Lower leg skin (tissue), 3 donors: Measurements from ENCODE around the gene DQX1.

Source experiments
- POLR2A ChIP-seq, 2 donors: fragments of 450-650 bp; IDR thresholded peaks; one replicate each; pipeline ENCODE4 v1.6.1; 2016 to 2017; ENCODE audit warnings: antibody characterized with exemption in 2 of 2, mild to moderate bottlenecking in 1 of 2, moderate library complexity in 1 of 2
- TF ChIP-seq, protein P1 (sequence below), 3 donors: fragments of 450-650 bp; IDR thresholded peaks; one replicate each; pipeline ENCODE4 v1.5.1; 2016; ENCODE audit warnings: antibody characterized with exemption in 3 of 3, mild to moderate bottlenecking in 3 of 3, moderate library complexity in 2 of 3

DNA sequence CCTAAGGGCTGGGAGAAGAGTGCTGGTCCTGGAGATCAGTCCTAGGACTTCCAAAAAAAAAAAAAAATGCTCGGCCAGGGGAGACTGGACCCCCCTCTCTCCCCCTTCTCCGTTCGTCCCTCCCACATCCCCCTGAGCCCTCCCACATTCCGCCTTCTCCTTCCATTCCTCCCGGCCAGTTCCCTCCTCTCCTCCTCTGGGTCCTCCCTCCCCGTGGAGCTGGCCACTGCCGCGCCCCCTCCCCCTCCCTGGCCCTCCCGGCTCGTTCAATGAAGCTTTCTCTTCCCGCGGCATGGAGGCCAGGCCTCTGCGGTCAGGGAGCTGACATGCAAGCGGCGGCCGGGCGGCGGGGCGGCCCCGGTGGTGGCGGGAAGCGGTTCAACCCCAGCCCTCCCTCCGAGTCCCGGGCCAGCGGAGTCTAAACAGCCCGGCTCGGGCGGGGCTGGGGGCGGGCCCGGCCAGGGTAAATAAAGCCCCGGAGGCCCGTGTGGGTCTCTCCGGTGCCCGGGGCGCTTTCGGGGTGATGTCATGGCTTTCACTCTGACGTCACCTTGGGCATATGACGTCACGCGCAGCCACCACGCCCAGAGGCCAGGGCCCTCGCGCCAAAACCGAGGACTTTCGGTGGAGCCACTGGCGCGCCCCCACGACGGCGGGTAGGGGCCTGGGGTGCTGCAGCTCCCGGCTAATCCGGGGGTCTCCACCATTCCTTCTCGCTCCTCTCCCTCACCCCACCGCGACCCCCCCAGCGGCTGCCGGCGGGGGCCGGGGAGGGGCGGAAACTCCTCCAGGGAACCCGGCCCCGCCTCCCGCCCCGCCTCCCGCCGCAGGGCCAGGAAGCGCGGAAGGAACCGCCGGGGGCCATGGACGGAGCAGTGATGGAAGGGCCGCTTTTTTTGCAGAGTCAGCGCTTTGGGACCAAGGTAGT is 28.1 kb upstream of the DQX1 start, which contains the start of the genes DOK1 and LOXL3:
- TF ChIP-seq, protein P1, sequence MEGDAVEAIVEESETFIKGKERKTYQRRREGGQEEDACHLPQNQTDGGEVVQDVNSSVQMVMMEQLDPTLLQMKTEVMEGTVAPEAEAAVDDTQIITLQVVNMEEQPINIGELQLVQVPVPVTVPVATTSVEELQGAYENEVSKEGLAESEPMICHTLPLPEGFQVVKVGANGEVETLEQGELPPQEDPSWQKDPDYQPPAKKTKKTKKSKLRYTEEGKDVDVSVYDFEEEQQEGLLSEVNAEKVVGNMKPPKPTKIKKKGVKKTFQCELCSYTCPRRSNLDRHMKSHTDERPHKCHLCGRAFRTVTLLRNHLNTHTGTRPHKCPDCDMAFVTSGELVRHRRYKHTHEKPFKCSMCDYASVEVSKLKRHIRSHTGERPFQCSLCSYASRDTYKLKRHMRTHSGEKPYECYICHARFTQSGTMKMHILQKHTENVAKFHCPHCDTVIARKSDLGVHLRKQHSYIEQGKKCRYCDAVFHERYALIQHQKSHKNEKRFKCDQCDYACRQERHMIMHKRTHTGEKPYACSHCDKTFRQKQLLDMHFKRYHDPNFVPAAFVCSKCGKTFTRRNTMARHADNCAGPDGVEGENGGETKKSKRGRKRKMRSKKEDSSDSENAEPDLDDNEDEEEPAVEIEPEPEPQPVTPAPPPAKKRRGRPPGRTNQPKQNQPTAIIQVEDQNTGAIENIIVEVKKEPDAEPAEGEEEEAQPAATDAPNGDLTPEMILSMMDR (IDR thresholded peaks at IDR 0.05) = no peak
- TF ChIP-seq POLR2A (IDR thresholded peaks at IDR 0.05) = no peak
